ENCODE results near the gene ZNF512. TPM values are rescaled to one million over a fixed set of nuclear protein-coding genes. Genes with fewer than 3 reads are reported as not detected.

The ZNF512 gene
- polyA plus RNA-seq, 1 of the 3 experiments (the other 2 are of a cell fraction): 22.3 TPM

- Histone ChIP-seq H3K79me2 (ENCODE audit: insufficient read depth) (no peaks in the 10 kb centered on the region), H3K9me2 (no peaks in the 10 kb centered on the region), H3K36me3 (replicated peaks in 1 of 2; ENCODE audit: control insufficient read depth in 1 of 2, insufficient read depth in 2 of 2, low read length in 1 of 2) (no peaks in the 10 kb centered on the region), H3F3A (replicated peaks; ENCODE audit: insufficient read depth) (no peaks in the 10 kb centered on the region), H3K4me1 (ENCODE audit: control insufficient read depth in 1 of 2, insufficient read depth in 2 of 2, low read depth in 1 of 2, low read length in 1 of 2) (no peaks in the 10 kb centered on the region), H3K4me2 (no peak overlapping the region), H3K4me3 (ENCODE audit: low read depth in 2 of 2, low read length in 1 of 2) (no peak overlapping the region), H3K9ac (no peak overlapping the region), H3K27ac (ENCODE audit: low read depth in 2 of 2, low read length in 1 of 2) (no peak overlapping the region), H3K9me3 (no peaks in the 10 kb centered on the region), H4K20me1 (ENCODE audit: insufficient read depth) (no peaks in the 10 kb centered on the region), H2AFZ (ENCODE audit: low read depth) (no peak overlapping the region), H3K27me3 (ENCODE audit: insufficient read depth) (no peaks in the 10 kb centered on the region)
- 100% methylated on average over 1 of the region's 1 CpG for WGBS (ENCODE audit: low lambda C conversion rate)
- CTCF ChIA-PET: interaction anchor here (0.7 to 1.0 kb wide), 3 partner anchors 10 to 153 kb away, joined by 3 read pairs; no protein-coding TSS in a partner anchor
- DNase-seq: no peak
- TF ChIP-seq, protein P1, sequence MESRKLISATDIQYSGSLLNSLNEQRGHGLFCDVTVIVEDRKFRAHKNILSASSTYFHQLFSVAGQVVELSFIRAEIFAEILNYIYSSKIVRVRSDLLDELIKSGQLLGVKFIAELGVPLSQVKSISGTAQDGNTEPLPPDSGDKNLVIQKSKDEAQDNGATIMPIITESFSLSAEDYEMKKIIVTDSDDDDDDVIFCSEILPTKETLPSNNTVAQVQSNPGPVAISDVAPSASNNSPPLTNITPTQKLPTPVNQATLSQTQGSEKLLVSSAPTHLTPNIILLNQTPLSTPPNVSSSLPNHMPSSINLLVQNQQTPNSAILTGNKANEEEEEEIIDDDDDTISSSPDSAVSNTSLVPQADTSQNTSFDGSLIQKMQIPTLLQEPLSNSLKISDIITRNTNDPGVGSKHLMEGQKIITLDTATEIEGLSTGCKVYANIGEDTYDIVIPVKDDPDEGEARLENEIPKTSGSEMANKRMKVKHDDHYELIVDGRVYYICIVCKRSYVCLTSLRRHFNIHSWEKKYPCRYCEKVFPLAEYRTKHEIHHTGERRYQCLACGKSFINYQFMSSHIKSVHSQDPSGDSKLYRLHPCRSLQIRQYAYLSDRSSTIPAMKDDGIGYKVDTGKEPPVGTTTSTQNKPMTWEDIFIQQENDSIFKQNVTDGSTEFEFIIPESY (IDR thresholded peaks at IDR 0.05; ENCODE audit: borderline replicate concordance, low read depth): no peak
- no peak for TF ChIP-seq IRF3 (IDR thresholded peaks at IDR 0.05; ENCODE audit: low read depth, low read length)
- TF ChIP-seq FOXM1 (IDR thresholded peaks at IDR 0.05; ENCODE audit: low read depth): no peak
- no peak for TF ChIP-seq SMC3 (IDR thresholded peaks at IDR 0.05; ENCODE audit: low read depth, low read length)
- TF ChIP-seq TAF1 (IDR thresholded peaks at IDR 0.05; ENCODE audit: borderline replicate concordance, low read depth, low read length): no peak
- TF ChIP-seq FOSL2 (IDR thresholded peaks at IDR 0.05; ENCODE audit: borderline replicate concordance, low read depth): no peak
- TF ChIP-seq FOXJ3 (CRISPR knock-in tag; IDR thresholded peaks at IDR 0.05): no peak
- TF ChIP-seq GATA2 (CRISPR knock-in tag; IDR thresholded peaks at IDR 0.05): no peak
- TF ChIP-seq NFIC (IDR thresholded peaks at IDR 0.05; ENCODE audit: borderline replicate concordance): no peak
- TF ChIP-seq MEF2A (IDR thresholded peaks at IDR 0.05; ENCODE audit: borderline replicate concordance, low read depth): no peak
- TF ChIP-seq MXI1 (IDR thresholded peaks at IDR 0.05; ENCODE audit: low read depth, low read length): no peak
- no peak for TF ChIP-seq RFX5 (IDR thresholded peaks at IDR 0.05; ENCODE audit: low read length)
- TF ChIP-seq, protein P2, sequence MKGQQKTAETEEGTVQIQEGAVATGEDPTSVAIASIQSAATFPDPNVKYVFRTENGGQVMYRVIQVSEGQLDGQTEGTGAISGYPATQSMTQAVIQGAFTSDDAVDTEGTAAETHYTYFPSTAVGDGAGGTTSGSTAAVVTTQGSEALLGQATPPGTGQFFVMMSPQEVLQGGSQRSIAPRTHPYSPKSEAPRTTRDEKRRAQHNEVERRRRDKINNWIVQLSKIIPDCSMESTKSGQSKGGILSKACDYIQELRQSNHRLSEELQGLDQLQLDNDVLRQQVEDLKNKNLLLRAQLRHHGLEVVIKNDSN (IDR thresholded peaks at IDR 0.05; ENCODE audit: borderline replicate concordance, low read depth): no peak
- no peak for TF ChIP-seq TEAD4 (IDR thresholded peaks at IDR 0.05; ENCODE audit: borderline replicate concordance, insufficient read depth)
- TF ChIP-seq, protein P3, sequence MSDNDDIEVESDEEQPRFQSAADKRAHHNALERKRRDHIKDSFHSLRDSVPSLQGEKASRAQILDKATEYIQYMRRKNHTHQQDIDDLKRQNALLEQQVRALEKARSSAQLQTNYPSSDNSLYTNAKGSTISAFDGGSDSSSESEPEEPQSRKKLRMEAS (IDR thresholded peaks at IDR 0.05; ENCODE audit: low read depth): no peak
- POLR2A ChIA-PET: interaction anchor here (0.6 kb wide), 1 partner anchor 40 kb away, joined by 6 read pairs; no protein-coding TSS in a partner anchor
These were observed 31.3 kb upstream of the ZNF512 start for GRCh38 chr2:27551514-27551913.
